ENCODE results near the gene EGLN2.
A peak's percentile ranks its signal among the peaks of the same experiment; 100 is the strongest.

Gene EGLN2

GRCh38 chr19:40786060-40787037 lies 12.6 kb upstream of the EGLN2 start:
- no peak overlapping the region for H3K27ac ChIP-seq
- TF ChIP-seq CTCF (IDR thresholded peaks at IDR 0.05) (no peak), ZFX (IDR thresholded peaks at IDR 0.05; ENCODE audit: borderline replicate concordance) (no peak)

GRCh38 chr19:40791349-40791748 lies 7.6 kb upstream of the EGLN2 start:
- no peak for TF ChIP-seq ZFX (IDR thresholded peaks at IDR 0.05; ENCODE audit: borderline replicate concordance)
- TF ChIP-seq CTCF (IDR thresholded peaks at IDR 0.05), result no peak
- no peak overlapping the region for H3K27ac ChIP-seq

- H3K27ac ChIP-seq, result no peak overlapping the region
- TF ChIP-seq CTCF (IDR thresholded peaks at IDR 0.05) (no peak), ZFX (IDR thresholded peaks at IDR 0.05; ENCODE audit: borderline replicate concordance) (no peak)
Observed at GRCh38 chr19:40791996-40792395, 7.0 kb upstream of the EGLN2 start.

GRCh38 chr19:40797166-40797962 lies 1.6 kb upstream of the EGLN2 start:
- H3K27ac ChIP-seq, result peak overlapping the region; percentile 85
- TF ChIP-seq CTCF (IDR thresholded peaks at IDR 0.05), result no peak
- no peak for TF ChIP-seq ZFX (IDR thresholded peaks at IDR 0.05; ENCODE audit: borderline replicate concordance)

- TF ChIP-seq CTCF (IDR thresholded peaks at IDR 0.05) (peak; percentile 55), ZFX (IDR thresholded peaks at IDR 0.05; ENCODE audit: borderline replicate concordance) (no peak)
Observed at GRCh38 chr19:40797963-40798682, 868 bp upstream of the EGLN2 start.

GRCh38 chr19:40799558-40800338 lies 757 bp downstream of the EGLN2 start:
- H3K27ac ChIP-seq, result peak overlapping the region; percentile 85
- TF ChIP-seq ZFX (IDR thresholded peaks at IDR 0.05; ENCODE audit: borderline replicate concordance) (no peak), CTCF (IDR thresholded peaks at IDR 0.05) (no peak)

More at GRCh38 chr19:40797963-40798682, 868 bp upstream of the EGLN2 start:
- H3K27ac ChIP-seq, result peak overlapping the region; percentile 85
